SK-N-MC (cell line): ENCODE data around the gene CDH4.

ENCODE experiments used
- DNase-seq: peaks from one replicate; pipeline ENCODE4 v3.0.0-alpha.2; 2011; ENCODE audit warnings: low read depth, low spot score
- H3K27ac ChIP-seq: fragments of 200-600 bp; sonication (generic); 2 replicates; pipeline ENCODE4 v1.5.1; 2016; ENCODE audit warnings: mixed run types
- H3K36me3 ChIP-seq: fragments of 200-600 bp; sonication (generic); 2 replicates; pipeline ENCODE4 v1.6.1; 2017; ENCODE audit warnings: antibody characterized with exemption, low read length, mixed read lengths; ENCODE audit not compliant: insufficient read depth
- H3K4me3 ChIP-seq: fragments of 200-600 bp; sonication (generic); 2 replicates; pipeline ENCODE4 v1.5.1; 2016
- H3K9ac ChIP-seq: fragments of 200-600 bp; sonication (generic); 2 replicates; pipeline ENCODE4 v1.8.0; 2017; ENCODE audit warnings: mixed run types, mixed read lengths; ENCODE audit not compliant: insufficient read length
- H3K9me3 ChIP-seq: fragments of 200-600 bp; sonication (generic); 2 replicates; pipeline ENCODE4 v1.6.1; 2017; ENCODE audit warnings: low read depth, mild to moderate bottlenecking, antibody characterized with exemption, low read length, moderate library complexity, mixed read lengths
- EZH2 ChIP-seq: fragments of 200-600 bp; sonication (generic); IDR thresholded peaks from one replicate; pipeline ENCODE4 v1.6.1; 2017; ENCODE audit warnings: antibody characterized with exemption
- FOXP2 ChIP-seq: optimal IDR thresholded peaks from 2 replicates; pipeline ENCODE3; 2011; ENCODE audit warnings: mild to moderate bottlenecking, moderate library complexity; ENCODE audit not compliant: insufficient read depth; ENCODE audit errors: extremely low read length, control extremely low read depth
- POLR2AphosphoS5 ChIP-seq: IDR thresholded peaks from 2 replicates; pipeline ENCODE4 v1.6.1; 2012; ENCODE audit warnings: mild to moderate bottlenecking, low read depth, low read length, borderline replicate concordance

The CDH4 gene

DNA sequence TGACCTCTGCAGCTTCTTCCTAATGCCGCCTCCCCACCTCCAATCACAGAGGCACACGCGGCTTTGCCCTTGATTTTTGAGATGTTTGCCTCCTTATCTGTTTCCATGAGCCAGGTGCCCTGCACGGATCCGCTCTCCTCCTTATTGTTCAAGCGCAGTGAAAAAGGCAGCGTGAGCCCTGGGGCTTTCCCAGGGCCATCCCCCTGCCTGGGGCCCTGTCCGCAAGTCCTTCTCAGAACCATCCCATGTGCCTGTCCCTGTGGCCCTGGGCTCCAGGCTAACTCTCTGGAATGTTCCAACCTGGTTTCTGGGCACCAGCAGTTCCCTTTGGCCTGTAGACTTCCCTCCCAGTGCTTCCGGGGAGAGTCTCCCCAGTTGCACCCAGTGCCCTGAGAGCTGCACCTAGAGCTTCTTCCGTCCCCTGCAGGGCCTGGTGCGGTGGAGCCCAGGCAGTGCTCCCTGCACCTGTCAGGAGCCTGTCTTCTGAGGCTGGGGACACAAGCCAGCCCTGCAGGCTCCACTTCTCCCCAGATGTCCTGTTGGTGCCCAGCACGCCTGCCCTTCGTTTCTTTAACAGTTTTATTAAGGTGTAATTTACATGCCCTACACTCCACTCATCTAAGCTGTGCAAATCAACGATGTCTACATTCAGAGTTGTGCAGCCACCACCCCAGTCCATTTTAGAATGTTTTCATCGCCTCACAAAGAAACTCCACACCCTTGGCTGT lies 330.3 kb downstream of the CDH4 start:
- H3K27ac ChIP-seq = no peak overlapping the region
- no peak overlapping the region for H3K4me3 ChIP-seq
- H3K36me3 ChIP-seq = no peaks in the 10 kb centered on the region
- no peaks in the 10 kb centered on the region for H3K9me3 ChIP-seq
- no peak for TF ChIP-seq EZH2
- TF ChIP-seq POLR2AphosphoS5 = no peak
- no peak for TF ChIP-seq FOXP2
- no peak overlapping the region for H3K9ac ChIP-seq
- DNase-seq = no peak

DNA sequence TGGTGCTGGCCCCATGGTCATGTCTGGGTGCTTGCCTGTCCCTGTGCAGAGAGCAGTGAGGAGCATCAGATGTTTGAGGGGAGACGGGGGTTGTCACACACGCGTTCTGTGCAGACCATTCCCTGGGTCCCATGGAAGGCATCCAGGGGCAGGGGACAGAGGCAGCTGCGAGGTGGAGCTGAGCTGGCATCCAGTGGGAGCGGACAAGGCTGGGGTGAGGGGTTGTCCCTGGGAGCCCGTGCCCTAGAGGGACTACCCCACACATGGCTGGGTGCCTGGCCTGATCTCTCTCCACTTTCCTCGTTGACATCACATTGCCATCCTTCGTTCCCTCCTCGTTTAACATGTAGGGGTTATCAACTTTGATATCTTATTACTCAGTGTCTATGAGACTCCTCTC lies 331.3 kb downstream of the CDH4 start:
- no peak overlapping the region for H3K9ac ChIP-seq
- H3K36me3 ChIP-seq = no peaks in the 10 kb centered on the region
- TF ChIP-seq POLR2AphosphoS5 (no peak), EZH2 (no peak), FOXP2 (no peak)
- no peak overlapping the region for H3K4me3 ChIP-seq
- H3K27ac ChIP-seq = no peak overlapping the region
- no peaks in the 10 kb centered on the region for H3K9me3 ChIP-seq
- no peak for DNase-seq

DNA sequence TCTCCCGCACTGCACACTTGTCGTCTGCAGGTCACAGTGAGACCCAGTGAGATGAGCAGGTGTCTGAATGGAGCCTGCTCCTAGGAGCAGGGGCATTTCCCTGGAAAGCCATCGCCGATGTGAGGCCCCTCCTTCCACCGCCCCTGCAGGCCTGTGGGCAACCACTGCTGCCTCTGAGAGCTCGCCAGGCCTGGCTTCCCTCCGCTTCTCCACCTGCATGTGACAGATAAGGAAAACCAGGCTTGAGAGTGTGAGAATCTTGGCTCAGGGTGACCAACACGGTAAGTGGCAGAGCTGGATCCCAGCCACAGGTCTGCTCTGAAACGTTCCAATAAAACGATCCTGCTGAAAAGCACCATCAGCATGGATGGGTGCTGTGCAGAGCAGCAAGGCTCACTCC lies 332.8 kb downstream of the CDH4 start:
- no peaks in the 10 kb centered on the region for H3K36me3 ChIP-seq

GRCh38 chr20:61585764-61586163 lies 333.7 kb downstream of the CDH4 start:
- Histone ChIP-seq H3K9ac (no peak overlapping the region), H3K27ac (no peak overlapping the region), H3K9me3 (no peaks in the 10 kb centered on the region), H3K4me3 (no peak overlapping the region), H3K36me3 (no peaks in the 10 kb centered on the region)
- DNase-seq = no peak
- TF ChIP-seq POLR2AphosphoS5 = no peak
- no peak for TF ChIP-seq FOXP2
- TF ChIP-seq EZH2 = no peak

More for the DNA sequence above, 332.8 kb downstream of the CDH4 start:
- Histone ChIP-seq H3K27ac (no peak overlapping the region), H3K9ac (no peak overlapping the region), H3K4me3 (no peak overlapping the region), H3K9me3 (no peaks in the 10 kb centered on the region)
- no peak for DNase-seq
- TF ChIP-seq FOXP2 (no peak), EZH2 (no peak), POLR2AphosphoS5 (no peak)

GRCh38 chr20:61587036-61587435 lies 335.0 kb downstream of the CDH4 start:
- TF ChIP-seq POLR2AphosphoS5 (no peak), EZH2 (no peak), FOXP2 (no peak)
- Histone ChIP-seq H3K27ac (no peak overlapping the region), H3K9me3 (no peaks in the 10 kb centered on the region), H3K4me3 (no peak overlapping the region), H3K36me3 (no peaks in the 10 kb centered on the region), H3K9ac (no peak overlapping the region)
- DNase-seq = no peak

DNA sequence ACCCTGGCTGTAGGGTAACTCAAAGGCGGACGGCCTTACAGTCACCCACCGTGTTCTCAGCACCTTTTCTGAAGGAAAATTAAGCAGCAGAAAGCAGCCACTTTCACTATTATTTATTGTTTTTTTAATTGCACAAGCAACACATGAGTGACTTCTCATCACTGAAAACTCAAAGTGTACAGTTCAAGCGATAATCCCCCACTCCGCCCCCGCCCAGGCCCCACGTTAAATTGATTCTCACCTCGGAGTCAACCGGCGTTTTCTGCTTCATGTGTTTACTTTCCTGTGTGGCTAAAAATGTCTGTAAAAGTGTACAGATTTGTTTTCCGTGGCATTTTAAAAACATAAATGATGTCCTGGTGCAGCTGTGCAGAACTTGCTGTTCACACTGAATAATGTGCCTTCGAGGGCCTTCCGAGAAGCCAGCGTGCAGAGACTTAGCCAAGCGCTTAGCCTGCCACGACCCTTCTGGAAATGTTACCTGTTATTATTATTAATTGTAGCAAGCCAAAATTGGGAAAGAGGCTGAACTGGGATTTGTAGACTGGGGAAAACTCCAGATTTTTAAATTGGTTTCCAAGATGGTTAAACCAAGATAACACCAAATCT lies 335.7 kb downstream of the CDH4 start:
- Histone ChIP-seq H3K9ac (no peak overlapping the region), H3K36me3 (no peaks in the 10 kb centered on the region), H3K27ac (no peak overlapping the region), H3K9me3 (no peaks in the 10 kb centered on the region), H3K4me3 (no peak overlapping the region)
- DNase-seq = no peak
- TF ChIP-seq FOXP2 = no peak
- no peak for TF ChIP-seq POLR2AphosphoS5
- no peak for TF ChIP-seq EZH2

GRCh38 chr20:61588411-61589385 lies 336.6 kb downstream of the CDH4 start:
- no peaks in the 10 kb centered on the region for H3K9me3 ChIP-seq
- no peak overlapping the region for H3K4me3 ChIP-seq
- DNase-seq = no peak
- no peak for TF ChIP-seq FOXP2
- no peak for TF ChIP-seq POLR2AphosphoS5
- TF ChIP-seq EZH2 = no peak
- H3K27ac ChIP-seq = no peak overlapping the region
- no peaks in the 10 kb centered on the region for H3K36me3 ChIP-seq
- H3K9ac ChIP-seq = no peak overlapping the region

DNA sequence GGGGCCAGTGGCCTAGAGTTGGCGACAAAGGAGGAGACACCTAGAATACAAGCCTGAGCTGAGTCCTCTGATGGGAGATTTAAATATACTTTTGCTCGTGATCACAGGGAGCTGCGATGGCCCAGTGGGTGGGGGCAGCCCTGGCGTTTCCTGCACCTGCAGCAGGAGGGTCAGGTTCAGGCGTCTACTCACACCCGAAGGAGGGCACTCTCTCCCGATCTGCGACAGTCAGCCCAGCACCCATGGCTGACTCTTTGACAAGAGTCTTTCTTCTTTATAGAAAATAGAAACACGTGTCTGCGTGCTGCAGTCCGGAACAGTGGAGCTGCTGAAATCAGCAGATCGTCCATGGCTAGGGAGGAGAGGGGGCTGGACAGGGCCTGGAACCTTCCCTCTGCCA lies 338.2 kb downstream of the CDH4 start:
- no peak for DNase-seq
- Histone ChIP-seq H3K4me3 (no peak overlapping the region), H3K9ac (no peak overlapping the region), H3K27ac (no peak overlapping the region), H3K36me3 (no peaks in the 10 kb centered on the region), H3K9me3 (no peaks in the 10 kb centered on the region)
- TF ChIP-seq POLR2AphosphoS5 (no peak), EZH2 (no peak), FOXP2 (no peak)
